GM12891 (cell line): ENCODE results near the gene PPP2R5A.

Experiments
- POLR2A ChIP-seq: IDR thresholded peaks from 2 replicates; pipeline ENCODE4 v1.6.1; 2011; ENCODE audit warnings: low read depth, low read length, control low read depth
- POLR2AphosphoS5 ChIP-seq: IDR thresholded peaks from 2 replicates; pipeline ENCODE4 v1.6.1; 2011; ENCODE audit warnings: low read depth, low read length, control low read depth
- TAF1 ChIP-seq: IDR thresholded peaks from 2 replicates; pipeline ENCODE4 v1.6.1; 2011; ENCODE audit warnings: low read depth, low read length, control low read depth

- TF ChIP-seq POLR2AphosphoS5 = no peak
- TF ChIP-seq POLR2A = no peak
- no peak for TF ChIP-seq TAF1
Observed at GRCh38 chr1:212359794-212360479, 74.7 kb downstream of the PPP2R5A start.
